Measurements from ENCODE around the gene CMPK1. TPM values are rescaled to one million over a fixed set of nuclear protein-coding genes. Genes with fewer than 3 reads are reported as not detected.

CMPK1 gene
- total and polyA plus RNA-seq, 2 of the 4 experiments (the other 2 are of a cell fraction): 23.1 to 31.9 TPM

DNA sequence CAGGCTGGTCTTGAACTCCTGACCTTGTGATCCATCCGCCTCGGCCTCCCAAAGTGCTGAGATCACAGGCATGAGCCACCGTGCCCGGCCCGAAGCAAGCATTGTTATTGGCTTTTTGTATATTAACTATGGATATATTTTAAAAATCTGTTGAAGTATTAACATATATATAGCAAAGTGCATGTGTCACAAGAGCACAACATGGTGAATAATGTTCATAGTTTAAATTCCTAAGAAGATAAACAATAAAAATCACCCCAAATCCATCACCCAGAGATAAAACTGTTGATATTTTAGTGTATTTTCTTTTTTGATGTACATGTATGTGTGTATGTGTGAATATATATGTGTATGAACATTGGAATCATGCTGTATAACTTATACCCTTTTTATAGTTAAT lies 73.4 kb downstream of the CMPK1 start:
- no peak for ATAC-seq (ENCODE audit: low read depth)
- H3K27me3 ChIP-seq (ENCODE audit: control insufficient read depth, insufficient read depth, low read length): peaks cover 12% of the 10 kb centered on the region; the same call in 1 of the 2 replicates
- H3K9me3 ChIP-seq (ENCODE audit: control insufficient read depth, insufficient read depth, low read length): no peaks in the 10 kb centered on the region
- H4K8ac ChIP-seq (ENCODE audit: low read depth in 2 of 2, low read length in 2 of 2): no peak overlapping the region
- no peak overlapping the region for H3K14ac ChIP-seq (replicated peaks; ENCODE audit: low read depth, low read length)
- H3K23ac ChIP-seq (ENCODE audit: low read depth, low read length): no peak overlapping the region
- H2BK15ac ChIP-seq (ENCODE audit: low read depth, low read length): no peak overlapping the region
- no peak overlapping the region for H2AK9ac ChIP-seq (replicated peaks; ENCODE audit: low read depth, low read length, poor library complexity)
- no peaks in the 10 kb centered on the region for H3K79me1 ChIP-seq (ENCODE audit: low read depth in 1 of 2, low read length in 2 of 2)
- H4K5ac ChIP-seq (ENCODE audit: low read depth, low read length): no peak overlapping the region
- no peaks in the 10 kb centered on the region for H3K36me3 ChIP-seq (ENCODE audit: control insufficient read depth, insufficient read depth, low read length)
- DNase-seq: no peak
- no peaks in the 10 kb centered on the region for H4K20me1 ChIP-seq (ENCODE audit: insufficient read depth, low read length)
- H2BK20ac ChIP-seq (ENCODE audit: low read depth, low read length): no peak overlapping the region
- no peak overlapping the region for H2BK5ac ChIP-seq (ENCODE audit: low read depth, low read length, poor library complexity, severe bottlenecking)
- no peak overlapping the region for H3K9ac ChIP-seq (ENCODE audit: low read depth, low read length)
- in situ Hi-C loops (cut with MboI; ENCODE audit: low sequenced_read_pairs): no loop called here
- H2BK120ac ChIP-seq (ENCODE audit: low read depth, low read length): no peak overlapping the region
- peaks cover 15% of the 10 kb centered on the region for H3K9me1 ChIP-seq (ENCODE audit: insufficient read depth, low read length)
- intact Hi-C loops (cut with micrococcal nuclease): no loop called here
- no peak overlapping the region for H4K91ac ChIP-seq (ENCODE audit: insufficient read depth, low read depth, low read length)
- H2AFZ ChIP-seq (replicated peaks; ENCODE audit: low read length, poor library complexity): no peak overlapping the region
- no peak overlapping the region for H2AK5ac ChIP-seq (ENCODE audit: low read depth, low read length)
- no peak overlapping the region for H3K4ac ChIP-seq (ENCODE audit: low read depth, low read length)
- no peak overlapping the region for H3K27ac ChIP-seq (ENCODE audit: insufficient read depth, low read length)
- H3K4me2 ChIP-seq (ENCODE audit: low read depth, low read length): no peak overlapping the region
- CTCF ChIA-PET: no interaction called here
- peaks cover 23% of the 10 kb centered on the region for H3K4me1 ChIP-seq (ENCODE audit: control insufficient read depth, insufficient read depth, low read length)
- POLR2A ChIA-PET (ENCODE audit: unreplicated experiment): no interaction called here
- dilution Hi-C loops (cut with HindIII; ENCODE audit: low sequenced_read_pairs, unreplicated experiment): no loop called here
- no TSS peak for BruUV-seq (replicated peaks)
- no peak overlapping the region for H3K4me3 ChIP-seq (ENCODE audit: insufficient read depth, low read depth, low read length)
- WGBS, 2 experiments (ENCODE audit: extremely low coverage in 2 of 2, insufficient read length in 1 of 2): no CpG with 5 or more reads among the region's 5 CpGs
- H3K18ac ChIP-seq (ENCODE audit: low read depth, low read length): no peak overlapping the region
- H3K56ac ChIP-seq (ENCODE audit: extremely low read depth, insufficient read depth, low read length): no peak overlapping the region
- no peak for TF ChIP-seq NFE2L2 (IDR thresholded peaks at IDR 0.05; ENCODE audit: low read depth, low read length)
- no peak for TF ChIP-seq MAZ (IDR thresholded peaks at IDR 0.05; ENCODE audit: borderline replicate concordance, low read depth, low read length)
- TF ChIP-seq FOS (IDR thresholded peaks at IDR 0.05; ENCODE audit: low read depth, low read length): no peak
- no peak for TF ChIP-seq POLR2A (IDR thresholded peaks at IDR 0.05; ENCODE audit: low read depth, low read length)
- no peak for TF ChIP-seq BHLHE40 (IDR thresholded peaks at IDR 0.05; ENCODE audit: low read depth, low read length)
- no peak for TF ChIP-seq CHD1 (IDR thresholded peaks at IDR 0.05; ENCODE audit: low read depth, low read length)
- TF ChIP-seq, protein P1, sequence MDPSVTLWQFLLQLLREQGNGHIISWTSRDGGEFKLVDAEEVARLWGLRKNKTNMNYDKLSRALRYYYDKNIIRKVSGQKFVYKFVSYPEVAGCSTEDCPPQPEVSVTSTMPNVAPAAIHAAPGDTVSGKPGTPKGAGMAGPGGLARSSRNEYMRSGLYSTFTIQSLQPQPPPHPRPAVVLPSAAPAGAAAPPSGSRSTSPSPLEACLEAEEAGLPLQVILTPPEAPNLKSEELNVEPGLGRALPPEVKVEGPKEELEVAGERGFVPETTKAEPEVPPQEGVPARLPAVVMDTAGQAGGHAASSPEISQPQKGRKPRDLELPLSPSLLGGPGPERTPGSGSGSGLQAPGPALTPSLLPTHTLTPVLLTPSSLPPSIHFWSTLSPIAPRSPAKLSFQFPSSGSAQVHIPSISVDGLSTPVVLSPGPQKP (IDR thresholded peaks at IDR 0.05; ENCODE audit: borderline replicate concordance, low read depth, low read length): no peak
- TF ChIP-seq CEBPB (IDR thresholded peaks at IDR 0.05; ENCODE audit: low read depth, low read length): no peak
- TF ChIP-seq, protein P2, sequence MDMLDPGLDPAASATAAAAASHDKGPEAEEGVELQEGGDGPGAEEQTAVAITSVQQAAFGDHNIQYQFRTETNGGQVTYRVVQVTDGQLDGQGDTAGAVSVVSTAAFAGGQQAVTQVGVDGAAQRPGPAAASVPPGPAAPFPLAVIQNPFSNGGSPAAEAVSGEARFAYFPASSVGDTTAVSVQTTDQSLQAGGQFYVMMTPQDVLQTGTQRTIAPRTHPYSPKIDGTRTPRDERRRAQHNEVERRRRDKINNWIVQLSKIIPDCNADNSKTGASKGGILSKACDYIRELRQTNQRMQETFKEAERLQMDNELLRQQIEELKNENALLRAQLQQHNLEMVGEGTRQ (IDR thresholded peaks at IDR 0.05; ENCODE audit: low read depth, low read length): no peak
- no peak for TF ChIP-seq RFX5 (IDR thresholded peaks at IDR 0.05; ENCODE audit: low read depth, low read length)
- no peak for TF ChIP-seq RCOR1 (IDR thresholded peaks at IDR 0.05; ENCODE audit: insufficient replicate concordance, low read length)
- no peak for TF ChIP-seq MAFK (IDR thresholded peaks at IDR 0.05; ENCODE audit: low read depth, low read length)
- TF ChIP-seq SMC3 (IDR thresholded peaks at IDR 0.05; ENCODE audit: low read depth, low read length): no peak
- no peak for TF ChIP-seq MXI1 (IDR thresholded peaks at IDR 0.05; ENCODE audit: borderline replicate concordance, low read depth, low read length)
- TF ChIP-seq, protein P3, sequence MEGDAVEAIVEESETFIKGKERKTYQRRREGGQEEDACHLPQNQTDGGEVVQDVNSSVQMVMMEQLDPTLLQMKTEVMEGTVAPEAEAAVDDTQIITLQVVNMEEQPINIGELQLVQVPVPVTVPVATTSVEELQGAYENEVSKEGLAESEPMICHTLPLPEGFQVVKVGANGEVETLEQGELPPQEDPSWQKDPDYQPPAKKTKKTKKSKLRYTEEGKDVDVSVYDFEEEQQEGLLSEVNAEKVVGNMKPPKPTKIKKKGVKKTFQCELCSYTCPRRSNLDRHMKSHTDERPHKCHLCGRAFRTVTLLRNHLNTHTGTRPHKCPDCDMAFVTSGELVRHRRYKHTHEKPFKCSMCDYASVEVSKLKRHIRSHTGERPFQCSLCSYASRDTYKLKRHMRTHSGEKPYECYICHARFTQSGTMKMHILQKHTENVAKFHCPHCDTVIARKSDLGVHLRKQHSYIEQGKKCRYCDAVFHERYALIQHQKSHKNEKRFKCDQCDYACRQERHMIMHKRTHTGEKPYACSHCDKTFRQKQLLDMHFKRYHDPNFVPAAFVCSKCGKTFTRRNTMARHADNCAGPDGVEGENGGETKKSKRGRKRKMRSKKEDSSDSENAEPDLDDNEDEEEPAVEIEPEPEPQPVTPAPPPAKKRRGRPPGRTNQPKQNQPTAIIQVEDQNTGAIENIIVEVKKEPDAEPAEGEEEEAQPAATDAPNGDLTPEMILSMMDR (conservative IDR thresholded peaks at IDR 0.05; ENCODE audit: low read depth, low read length): no peak
